ENCODE data around the gene PTGIS.

The PTGIS gene

DNA sequence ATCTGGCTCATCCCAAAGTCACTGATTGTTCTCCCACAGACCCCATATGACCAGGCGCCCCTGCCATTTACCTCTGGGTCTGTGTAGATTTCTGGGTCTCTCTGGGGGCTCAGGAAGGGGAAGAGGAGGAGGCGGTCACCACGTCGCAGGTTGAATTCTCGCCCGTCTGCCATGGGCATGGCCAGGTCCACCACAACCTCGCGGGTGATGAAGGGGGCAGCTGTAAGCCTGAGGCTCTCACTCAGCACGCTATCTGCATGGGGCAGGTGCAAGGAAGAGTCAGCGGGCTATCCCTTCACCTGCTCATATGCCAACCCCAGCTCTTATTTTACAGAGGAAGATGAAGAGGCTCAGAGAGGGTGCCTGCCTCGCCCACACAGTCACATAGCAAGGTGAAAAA is 54.9 kb downstream of the PTGIS start:
- in situ Hi-C loops (cut with HindIII; ENCODE audit: low pct_ligation_motif_present, low sequenced_read_pairs): no loop called here
- TF ChIP-seq, protein P1, sequence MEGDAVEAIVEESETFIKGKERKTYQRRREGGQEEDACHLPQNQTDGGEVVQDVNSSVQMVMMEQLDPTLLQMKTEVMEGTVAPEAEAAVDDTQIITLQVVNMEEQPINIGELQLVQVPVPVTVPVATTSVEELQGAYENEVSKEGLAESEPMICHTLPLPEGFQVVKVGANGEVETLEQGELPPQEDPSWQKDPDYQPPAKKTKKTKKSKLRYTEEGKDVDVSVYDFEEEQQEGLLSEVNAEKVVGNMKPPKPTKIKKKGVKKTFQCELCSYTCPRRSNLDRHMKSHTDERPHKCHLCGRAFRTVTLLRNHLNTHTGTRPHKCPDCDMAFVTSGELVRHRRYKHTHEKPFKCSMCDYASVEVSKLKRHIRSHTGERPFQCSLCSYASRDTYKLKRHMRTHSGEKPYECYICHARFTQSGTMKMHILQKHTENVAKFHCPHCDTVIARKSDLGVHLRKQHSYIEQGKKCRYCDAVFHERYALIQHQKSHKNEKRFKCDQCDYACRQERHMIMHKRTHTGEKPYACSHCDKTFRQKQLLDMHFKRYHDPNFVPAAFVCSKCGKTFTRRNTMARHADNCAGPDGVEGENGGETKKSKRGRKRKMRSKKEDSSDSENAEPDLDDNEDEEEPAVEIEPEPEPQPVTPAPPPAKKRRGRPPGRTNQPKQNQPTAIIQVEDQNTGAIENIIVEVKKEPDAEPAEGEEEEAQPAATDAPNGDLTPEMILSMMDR (IDR thresholded peaks at IDR 0.05; ENCODE audit: low read depth, low read length, missing control alignments): no peak
- Histone ChIP-seq H3K4me3 (ENCODE audit: low read depth, low read length) (no peak overlapping the region), H3K27me3 (replicated peaks) (no peaks in the 10 kb centered on the region), H3K36me3 (replicated peaks) (no peaks in the 10 kb centered on the region), H3K27ac (no peak overlapping the region)
- no peak for DNase-seq

DNA sequence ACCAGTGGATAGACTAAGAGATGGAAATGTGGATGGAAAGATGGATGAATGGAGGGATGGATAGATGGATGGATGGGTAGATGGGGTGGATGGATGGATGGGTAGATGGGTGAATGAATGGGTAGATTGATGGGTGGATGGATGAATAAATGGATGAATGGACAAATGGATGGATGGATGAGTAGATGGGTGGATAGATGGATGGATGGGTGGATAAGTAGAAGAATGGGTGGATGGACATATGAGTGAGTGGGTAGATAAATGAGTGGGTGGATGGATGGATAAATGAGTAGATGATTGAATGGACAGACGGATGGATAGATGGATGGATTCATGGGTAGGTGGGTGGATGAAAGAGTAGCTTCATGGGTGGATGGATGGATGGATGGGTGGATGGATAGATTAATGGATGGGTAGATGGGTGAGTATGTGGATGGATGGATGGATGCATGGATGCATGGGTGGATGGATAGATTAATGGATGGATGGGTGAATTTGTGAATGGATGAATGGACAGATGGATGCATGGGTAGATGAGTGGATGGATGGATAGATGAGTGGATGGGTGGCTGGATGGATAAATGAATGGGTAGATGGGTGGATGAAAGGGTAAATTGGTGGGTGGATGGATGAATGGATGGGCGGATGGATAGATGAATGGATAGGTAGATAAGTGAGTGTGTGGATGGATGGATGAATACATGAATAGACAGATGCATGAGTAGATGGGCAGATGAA is 56.0 kb downstream of the PTGIS start:
- H3K4me3 ChIP-seq (ENCODE audit: low read depth, low read length): no peak overlapping the region
- H3K36me3 ChIP-seq (replicated peaks): no peaks in the 10 kb centered on the region
- in situ Hi-C loops (cut with HindIII; ENCODE audit: low pct_ligation_motif_present, low sequenced_read_pairs): no loop called here
- H3K27ac ChIP-seq: no peak overlapping the region
- TF ChIP-seq, protein P1 (IDR thresholded peaks at IDR 0.05; ENCODE audit: low read depth, low read length, missing control alignments): no peak
- DNase-seq: no peak
- H3K27me3 ChIP-seq (replicated peaks): no peaks in the 10 kb centered on the region

DNA sequence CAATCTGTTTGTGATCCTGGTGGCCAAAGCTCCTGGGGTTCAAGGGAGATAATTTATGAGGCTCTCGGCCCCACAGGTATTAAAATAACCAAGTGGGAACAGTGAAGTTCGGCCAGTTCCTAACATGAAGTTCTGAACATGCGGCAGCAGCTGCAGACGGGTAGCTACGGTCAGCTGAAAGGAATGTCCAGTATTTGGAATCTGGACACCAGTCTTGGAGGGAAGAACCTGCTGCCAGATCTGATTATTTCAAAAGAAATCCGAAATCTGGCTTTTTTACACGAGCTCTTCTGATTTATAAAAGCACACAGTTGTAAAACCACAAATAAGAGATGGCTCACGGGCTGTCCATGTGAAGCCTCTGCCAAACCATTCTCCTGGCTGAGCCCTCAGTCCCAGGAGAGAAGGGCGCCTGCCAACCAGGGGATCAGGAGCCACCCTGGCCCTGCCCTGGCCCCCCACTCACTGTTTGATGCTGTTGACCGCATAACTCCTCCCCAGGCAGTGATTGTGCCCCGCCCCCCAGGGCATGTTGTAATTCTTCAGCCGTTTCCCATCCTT is 57.3 kb downstream of the PTGIS start:
- in situ Hi-C loops (cut with HindIII; ENCODE audit: low pct_ligation_motif_present, low sequenced_read_pairs): no loop called here
- DNase-seq: peak; percentile 45
- Histone ChIP-seq H3K27ac (no peak overlapping the region), H3K36me3 (replicated peaks) (no peaks in the 10 kb centered on the region), H3K4me3 (ENCODE audit: low read depth, low read length) (no peak overlapping the region), H3K27me3 (replicated peaks) (no peaks in the 10 kb centered on the region)
- TF ChIP-seq, protein P1 (IDR thresholded peaks at IDR 0.05; ENCODE audit: low read depth, low read length, missing control alignments): no peak

DNA sequence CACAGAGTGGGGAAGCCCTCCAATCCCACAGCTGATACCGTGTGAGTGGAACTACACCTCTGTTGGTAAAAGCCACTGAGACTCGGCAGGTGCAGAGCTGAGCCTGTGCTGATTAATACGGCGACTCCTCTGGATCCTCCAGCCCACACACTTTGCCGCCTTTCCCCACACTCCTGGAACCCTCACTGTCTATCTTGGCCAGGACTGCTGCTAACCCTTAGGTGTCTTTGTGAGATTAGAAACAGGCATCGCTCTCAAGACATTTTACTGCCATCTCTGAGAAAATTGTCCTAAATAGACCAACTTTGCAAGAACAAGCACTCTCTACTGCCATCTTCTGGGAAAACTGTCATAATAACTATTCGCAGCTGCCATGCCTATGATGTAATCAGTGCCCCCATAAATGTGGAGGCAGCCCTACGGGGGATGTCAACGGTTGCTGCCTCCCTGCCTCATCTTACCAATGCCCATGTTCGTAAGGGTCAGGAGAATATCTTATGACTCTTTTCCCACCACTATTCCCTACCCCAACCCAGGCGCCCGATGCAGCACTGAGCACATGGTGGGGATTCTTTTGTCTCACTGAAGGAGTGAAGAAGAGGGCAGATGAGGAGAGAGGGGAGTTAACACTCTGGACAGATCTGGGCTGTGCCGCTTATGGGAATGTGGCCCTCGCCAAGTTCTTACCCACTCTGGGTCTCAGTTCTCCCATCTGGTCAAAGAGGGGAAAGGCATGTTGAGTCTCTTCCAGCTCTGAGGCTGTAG is 59.3 kb downstream of the PTGIS start:
- in situ Hi-C loops (cut with HindIII; ENCODE audit: low pct_ligation_motif_present, low sequenced_read_pairs): no loop called here

DNA sequence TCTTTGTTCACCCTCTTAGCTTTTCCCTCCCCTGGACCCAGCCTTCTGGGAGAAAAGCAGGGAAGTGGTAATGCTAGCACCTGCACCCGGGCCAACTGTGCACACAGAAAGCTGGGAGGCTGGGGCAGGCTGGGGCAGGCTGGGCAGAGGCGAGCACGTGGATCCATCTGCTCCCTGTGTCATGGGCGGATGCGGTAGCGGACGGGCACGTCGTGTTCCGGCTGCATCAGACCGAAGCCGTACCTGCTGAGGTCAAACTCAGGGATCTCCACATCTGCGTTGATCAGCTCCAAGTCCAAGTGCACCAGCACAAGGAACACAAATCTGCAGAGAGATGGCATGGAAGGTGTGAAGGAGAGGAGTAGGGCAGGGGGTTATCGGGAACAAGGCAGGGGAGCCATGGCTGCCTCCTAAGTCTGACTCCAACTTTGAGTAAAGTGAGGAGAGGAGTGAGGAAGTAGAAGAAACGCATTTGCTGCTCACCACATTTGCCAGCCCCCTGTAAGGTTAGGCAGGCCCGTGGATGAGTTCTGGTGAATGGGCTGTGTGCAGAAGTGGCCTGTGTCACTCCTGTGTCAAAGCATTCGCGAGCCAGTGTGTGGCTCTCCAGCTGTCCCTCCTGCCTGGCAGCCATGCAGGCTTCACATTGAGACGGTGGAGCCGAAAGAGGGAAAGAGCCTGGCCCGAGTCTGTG is 60.0 kb downstream of the PTGIS start:
- TF ChIP-seq, protein P1 (IDR thresholded peaks at IDR 0.05; ENCODE audit: low read depth, low read length, missing control alignments): no peak
- no peaks in the 10 kb centered on the region for H3K27me3 ChIP-seq (replicated peaks)
- H3K36me3 ChIP-seq (replicated peaks): no peaks in the 10 kb centered on the region
- in situ Hi-C loops (cut with HindIII; ENCODE audit: low pct_ligation_motif_present, low sequenced_read_pairs): no loop called here
- DNase-seq: no peak
- H3K4me3 ChIP-seq (ENCODE audit: low read depth, low read length): no peak overlapping the region
- H3K27ac ChIP-seq: no peak overlapping the region

More for the DNA sequence above, 59.3 kb downstream of the PTGIS start:
- TF ChIP-seq, protein P1 (IDR thresholded peaks at IDR 0.05; ENCODE audit: low read depth, low read length, missing control alignments): peak; percentile 62
- H3K27me3 ChIP-seq (replicated peaks): no peaks in the 10 kb centered on the region
- no peak overlapping the region for H3K27ac ChIP-seq
- no peak overlapping the region for H3K4me3 ChIP-seq (ENCODE audit: low read depth, low read length)
- H3K36me3 ChIP-seq (replicated peaks): no peaks in the 10 kb centered on the region
- peak; percentile 13 for DNase-seq
